Measurements from ENCODE around the gene CNBD2. TPM values are rescaled to one million over a fixed set of nuclear protein-coding genes. Genes with fewer than 3 reads are reported as not detected.

CNBD2 gene
- total and polyA plus RNA-seq, 2 donors (not counting 1 experiment from before 2014, with no cell fraction given), result 8.5 to 19.2 TPM

GRCh38 chr20:36064658-36065426, 96.5 kb downstream of the CNBD2 start:
- peak; percentile 97 for ATAC-seq (ENCODE audit: low read depth)
- Histone ChIP-seq H3K9ac (ENCODE audit: low read length) (peak overlapping the region; percentile 67), H4K20me1 (ENCODE audit: control insufficient read depth, insufficient read depth, low read length, poor library complexity, severe bottlenecking) (no peaks in the 10 kb centered on the region), H3K4me2 (replicated peaks; ENCODE audit: low read depth, low read length, poor library complexity, severe bottlenecking) (peak overlapping the region; percentile 94), H3K27me3 (replicated peaks in 1 of 4; ENCODE audit: control extremely low read depth in 1 of 4, control insufficient read depth in 3 of 4, insufficient read depth in 4 of 4, low read length in 3 of 4) (peaks cover 0 to 7% (median 1%) of the 10 kb centered on the region in 4 experiments), H3K36me3 (replicated peaks in 1 of 2; ENCODE audit: control extremely low read depth in 1 of 2, control insufficient read depth in 1 of 2, extremely low read depth in 1 of 2, insufficient read depth in 2 of 2, low read length in 1 of 2) (no peaks in the 10 kb centered on the region), H3K9me3 (ENCODE audit: control extremely low read depth in 1 of 3, control insufficient read depth in 2 of 3, insufficient read depth in 1 of 3, low read length in 2 of 3) (no peaks in the 10 kb centered on the region), H3K79me2 (ENCODE audit: control insufficient read depth, insufficient read depth, low read length) (no peaks in the 10 kb centered on the region), H3K27ac (ENCODE audit: low read length in 2 of 2) (peak overlapping the region; percentile 24 to 83), H2AFZ (ENCODE audit: insufficient read depth, low read depth, low read length, poor library complexity, severe bottlenecking) (peak overlapping the region; percentile 96), H3K4me3 (ENCODE audit: control extremely low read depth in 1 of 5, extremely low read depth in 1 of 5, insufficient read depth in 1 of 5, low read depth in 2 of 5, low read length in 4 of 5) (peak overlapping the region; percentile 52 to 77 (median 72)), H3K4me1 (ENCODE audit: control insufficient read depth in 2 of 2, insufficient read depth in 2 of 2, low read length in 2 of 2) (peaks cover 11 to 17% of the 10 kb centered on the region in 2 donors)
- TF ChIP-seq EZH2 (IDR thresholded peaks at IDR 0.05; ENCODE audit: borderline replicate concordance, insufficient read depth, low read depth, low read length, poor library complexity, severe bottlenecking) (no peak), CTCF (IDR thresholded peaks at IDR 0.05) (no peak)
- intact Hi-C loops (cut with micrococcal nuclease), result loop anchor here (1.0 to 10.0 kb wide), 6 partner anchors 14 to 610 kb away; partner anchors contain the start of genes CEP250 and SCAND1
- H3K4me3 Mint-ChIP-seq, result peak overlapping the region; percentile 94
- H3K27ac Mint-ChIP-seq, result peak overlapping the region; percentile 89
- POLR2A ChIA-PET, result interaction anchor here (0.5 to 1.6 kb wide), 5 partner anchors 72 to 1839 kb away, joined by 3 to 7 read pairs (median 3); partner anchors contain the start of genes MMP24OS and SCAND1
- no peaks in the 10 kb centered on the region for H3K9me3 Mint-ChIP-seq (ENCODE audit: insufficient read depth)
- CTCF ChIA-PET, result interaction anchor here (0.7 to 3.2 kb wide), 7 partner anchors 12 to 92 kb away, joined by 3 to 13 read pairs (median 3); no protein-coding TSS in a partner anchor
- 3% methylated on average over 61 of the region's 61 CpGs for WGBS (ENCODE audit: insufficient coverage)
- H3K27me3 Mint-ChIP-seq, result peaks cover 4% of the 10 kb centered on the region
- peaks cover 6% of the 10 kb centered on the region for H3K4me1 Mint-ChIP-seq
- DNase-seq, result peak; percentile 95

Data from B cell (primary cell).